ENCODE measurements around the gene HOXB2.

Gene HOXB2

DNA sequence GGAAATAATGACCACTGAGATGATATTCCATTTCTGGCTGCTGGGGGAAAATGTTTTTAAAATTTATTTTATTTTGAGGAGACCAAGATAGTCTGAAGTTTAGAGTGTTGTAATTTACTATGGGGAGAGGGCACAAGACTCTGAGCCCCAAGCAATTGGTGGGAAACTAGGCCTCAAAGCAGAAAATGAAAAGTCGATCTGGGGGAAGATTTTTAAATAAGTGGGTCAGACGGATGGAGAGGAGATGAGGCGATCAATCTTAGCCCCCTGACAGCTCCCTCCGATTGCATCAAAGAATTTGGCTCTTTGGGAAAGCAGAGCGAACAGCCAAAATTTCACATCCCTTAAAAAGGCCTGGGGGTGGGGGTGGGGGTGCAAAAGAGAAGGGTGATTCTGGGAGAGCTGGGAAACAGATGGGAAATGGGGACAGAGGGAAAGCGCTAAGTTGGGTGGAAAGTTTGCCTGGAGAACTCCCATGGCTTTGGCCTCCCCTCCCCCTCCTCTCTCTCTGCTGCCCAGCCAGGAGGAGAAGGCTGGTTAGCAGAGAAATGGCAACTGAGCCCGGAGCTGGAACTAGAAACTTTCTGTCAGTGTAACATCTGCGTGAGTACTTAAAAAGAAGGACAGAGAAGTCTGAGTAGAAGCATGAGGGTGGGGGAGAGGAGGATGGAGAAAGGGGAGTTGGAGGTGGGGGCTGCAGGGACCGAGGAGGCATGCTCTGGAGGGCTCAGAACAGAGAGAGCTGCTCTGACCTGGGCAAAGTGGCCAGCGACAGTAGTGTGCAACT is 1.4 kb upstream of the HOXB2 start:
- Histone ChIP-seq H3K4me3 (ENCODE audit: insufficient read depth, low read length, poor library complexity, severe bottlenecking) (no peak overlapping the region), H3F3A (ENCODE audit: insufficient read depth) (no peaks in the 10 kb centered on the region), H3K36me3 (ENCODE audit: low read length) (no peaks in the 10 kb centered on the region), H3K9me3 (ENCODE audit: insufficient read depth, low read length) (no peaks in the 10 kb centered on the region), H4K20me1 (ENCODE audit: low read depth, low read length) (no peaks in the 10 kb centered on the region), H2AFZ (ENCODE audit: low read depth, low read length, severe bottlenecking) (no peak overlapping the region), H3K9me2 (replicated peaks; ENCODE audit: insufficient read depth, low read length) (no peaks in the 10 kb centered on the region), H3K9ac (ENCODE audit: low read length) (no peak overlapping the region), H3K4me2 (ENCODE audit: low read depth, low read length, poor library complexity, severe bottlenecking) (no peak overlapping the region), H3K27me3 (ENCODE audit: low read length) (no peaks in the 10 kb centered on the region), H3K27ac (ENCODE audit: low read depth, low read length) (no peak overlapping the region), H3K79me2 (ENCODE audit: insufficient read depth, low read length) (no peaks in the 10 kb centered on the region)
- TF ChIP-seq, protein P1, sequence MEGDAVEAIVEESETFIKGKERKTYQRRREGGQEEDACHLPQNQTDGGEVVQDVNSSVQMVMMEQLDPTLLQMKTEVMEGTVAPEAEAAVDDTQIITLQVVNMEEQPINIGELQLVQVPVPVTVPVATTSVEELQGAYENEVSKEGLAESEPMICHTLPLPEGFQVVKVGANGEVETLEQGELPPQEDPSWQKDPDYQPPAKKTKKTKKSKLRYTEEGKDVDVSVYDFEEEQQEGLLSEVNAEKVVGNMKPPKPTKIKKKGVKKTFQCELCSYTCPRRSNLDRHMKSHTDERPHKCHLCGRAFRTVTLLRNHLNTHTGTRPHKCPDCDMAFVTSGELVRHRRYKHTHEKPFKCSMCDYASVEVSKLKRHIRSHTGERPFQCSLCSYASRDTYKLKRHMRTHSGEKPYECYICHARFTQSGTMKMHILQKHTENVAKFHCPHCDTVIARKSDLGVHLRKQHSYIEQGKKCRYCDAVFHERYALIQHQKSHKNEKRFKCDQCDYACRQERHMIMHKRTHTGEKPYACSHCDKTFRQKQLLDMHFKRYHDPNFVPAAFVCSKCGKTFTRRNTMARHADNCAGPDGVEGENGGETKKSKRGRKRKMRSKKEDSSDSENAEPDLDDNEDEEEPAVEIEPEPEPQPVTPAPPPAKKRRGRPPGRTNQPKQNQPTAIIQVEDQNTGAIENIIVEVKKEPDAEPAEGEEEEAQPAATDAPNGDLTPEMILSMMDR (IDR thresholded peaks at IDR 0.05; ENCODE audit: insufficient read depth, low read length, poor library complexity, severe bottlenecking): no peak
- TF ChIP-seq EZH2phosphoT487 (conservative IDR thresholded peaks at IDR 0.05; ENCODE audit: low read length): no peak

DNA sequence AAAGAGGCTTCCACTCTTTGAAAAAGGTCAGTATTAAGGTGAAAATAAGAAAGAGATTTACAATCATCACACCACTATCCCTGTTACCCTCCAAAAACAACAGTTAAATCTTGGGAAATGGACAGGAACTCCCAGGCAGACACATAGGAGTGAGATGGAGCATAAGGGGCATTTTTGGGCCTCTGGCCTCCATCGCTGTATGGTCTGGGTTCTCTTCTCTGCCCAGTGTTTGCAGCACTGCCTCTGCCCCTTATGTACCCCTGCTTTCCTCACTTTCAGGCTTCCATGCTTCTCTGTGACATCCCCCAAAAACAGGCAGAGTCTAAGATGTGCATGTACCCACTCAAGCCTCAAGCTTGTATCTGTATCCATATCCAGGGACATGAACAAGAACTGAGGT is 630 bp upstream of the HOXB2 start:
- no peak overlapping the region for H2AFZ ChIP-seq (ENCODE audit: low read depth, low read length, severe bottlenecking)
- H3F3A ChIP-seq (ENCODE audit: insufficient read depth): no peaks in the 10 kb centered on the region
- H3K9me2 ChIP-seq (replicated peaks; ENCODE audit: insufficient read depth, low read length): no peaks in the 10 kb centered on the region
- H3K9ac ChIP-seq (ENCODE audit: low read length): no peak overlapping the region
- no peak overlapping the region for H3K4me3 ChIP-seq (ENCODE audit: insufficient read depth, low read length, poor library complexity, severe bottlenecking)
- H3K79me2 ChIP-seq (ENCODE audit: insufficient read depth, low read length): no peaks in the 10 kb centered on the region
- TF ChIP-seq EZH2phosphoT487 (conservative IDR thresholded peaks at IDR 0.05; ENCODE audit: low read length): no peak
- TF ChIP-seq, protein P1 (IDR thresholded peaks at IDR 0.05; ENCODE audit: insufficient read depth, low read length, poor library complexity, severe bottlenecking): no peak
- H3K27ac ChIP-seq (ENCODE audit: low read depth, low read length): no peak overlapping the region
- H4K20me1 ChIP-seq (ENCODE audit: low read depth, low read length): no peaks in the 10 kb centered on the region
- H3K4me2 ChIP-seq (ENCODE audit: low read depth, low read length, poor library complexity, severe bottlenecking): no peak overlapping the region
- no peaks in the 10 kb centered on the region for H3K27me3 ChIP-seq (ENCODE audit: low read length)
- H3K36me3 ChIP-seq (ENCODE audit: low read length): no peaks in the 10 kb centered on the region
- H3K9me3 ChIP-seq (ENCODE audit: insufficient read depth, low read length): no peaks in the 10 kb centered on the region

DNA sequence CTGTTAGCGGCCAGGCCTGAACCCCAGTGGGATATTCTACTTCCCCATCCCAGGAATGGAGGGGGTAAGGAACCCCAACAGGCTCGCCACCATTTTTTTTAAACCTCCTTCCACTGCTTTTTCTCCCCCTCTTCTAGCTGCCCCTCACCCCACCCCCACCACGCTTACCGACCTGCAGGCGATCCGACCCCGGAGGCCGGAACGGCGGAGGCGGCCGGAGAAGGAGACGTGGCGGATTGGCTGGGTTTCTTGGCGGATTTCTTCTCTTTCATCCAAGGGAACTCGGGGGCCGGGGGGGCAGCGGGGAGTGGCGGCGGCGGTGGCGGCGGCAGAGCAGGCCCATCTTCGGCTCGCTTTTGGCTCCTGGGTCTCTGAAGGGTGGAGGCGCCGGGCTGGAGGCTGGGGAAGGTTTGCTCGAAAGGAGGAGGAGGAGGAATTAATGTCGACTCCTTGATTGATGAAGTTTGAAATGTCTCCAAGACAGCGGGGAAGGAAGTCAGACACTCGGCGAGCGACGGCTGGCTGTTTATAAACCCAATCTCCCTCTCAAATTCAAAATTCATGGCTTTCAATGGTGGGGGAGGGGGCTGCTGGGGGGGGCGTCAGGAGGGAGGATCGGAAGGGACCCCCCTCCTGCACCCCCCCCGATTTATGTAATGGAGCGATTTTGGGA is 424 bp downstream of the HOXB2 start:
- Histone ChIP-seq H3K27me3 (ENCODE audit: low read length) (no peaks in the 10 kb centered on the region), H3K27ac (ENCODE audit: low read depth, low read length) (no peak overlapping the region), H3K79me2 (ENCODE audit: insufficient read depth, low read length) (no peaks in the 10 kb centered on the region), H3K4me2 (ENCODE audit: low read depth, low read length, poor library complexity, severe bottlenecking) (no peak overlapping the region), H3K9me3 (ENCODE audit: insufficient read depth, low read length) (no peaks in the 10 kb centered on the region), H3F3A (ENCODE audit: insufficient read depth) (no peaks in the 10 kb centered on the region), H3K36me3 (ENCODE audit: low read length) (no peaks in the 10 kb centered on the region), H3K9me2 (replicated peaks; ENCODE audit: insufficient read depth, low read length) (no peaks in the 10 kb centered on the region), H3K4me3 (ENCODE audit: insufficient read depth, low read length, poor library complexity, severe bottlenecking) (no peak overlapping the region), H4K20me1 (ENCODE audit: low read depth, low read length) (no peaks in the 10 kb centered on the region), H2AFZ (ENCODE audit: low read depth, low read length, severe bottlenecking) (no peak overlapping the region), H3K9ac (ENCODE audit: low read length) (no peak overlapping the region)
- no peak for TF ChIP-seq EZH2phosphoT487 (conservative IDR thresholded peaks at IDR 0.05; ENCODE audit: low read length)
- TF ChIP-seq, protein P1 (IDR thresholded peaks at IDR 0.05; ENCODE audit: insufficient read depth, low read length, poor library complexity, severe bottlenecking): no peak

All from SU-DHL-6 (cell line).